NCI-H748 (cell line): Measurements from ENCODE around the gene FEN1.

Experiments used
- DNase-seq: peaks from one replicate; lab custom pipeline; 2025; ENCODE audit not compliant: unreplicated experiment; lab: John Stamatoyannopoulos, UW

Gene FEN1

DNA sequence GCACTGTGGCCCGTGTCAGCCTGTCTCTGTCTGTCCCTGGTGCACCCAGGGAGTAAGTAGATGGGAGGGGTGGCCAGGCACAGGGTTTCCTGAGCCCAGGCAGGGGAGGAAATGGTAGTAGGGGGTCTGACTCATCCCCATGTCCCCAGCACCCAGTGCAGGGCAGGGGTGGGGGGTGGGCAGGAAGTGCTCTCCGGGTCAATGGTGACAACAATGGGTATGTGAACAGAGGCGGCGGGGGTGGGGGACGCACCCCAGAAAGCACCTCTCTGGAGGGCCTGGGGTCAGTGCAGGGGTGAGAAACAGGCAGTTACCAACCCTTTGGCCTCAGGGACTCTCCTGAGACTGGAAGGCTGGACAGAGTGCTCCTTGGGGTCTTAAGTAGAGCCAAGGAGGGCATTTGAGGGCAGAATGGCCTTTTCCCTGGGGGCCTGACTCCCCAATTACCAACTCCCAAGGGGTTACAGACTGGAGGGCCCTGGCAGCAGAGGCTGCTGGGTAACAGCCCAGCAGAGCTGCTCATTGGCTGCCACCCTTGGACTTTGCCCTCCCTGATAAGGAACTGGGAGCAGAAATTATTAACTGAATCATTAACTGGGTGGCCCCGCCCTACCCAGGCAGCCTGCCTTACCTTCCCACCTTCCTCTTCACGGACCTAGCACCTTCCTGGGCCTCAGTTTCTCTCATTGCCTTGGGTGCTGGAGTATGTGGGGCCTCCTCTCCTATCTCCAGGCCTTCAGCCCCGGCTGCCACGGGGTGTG, 36.1 kb upstream of the FEN1 start:
- DNase-seq = no peak

GRCh38 chr11:61757213-61757862, 35.4 kb upstream of the FEN1 start:
- no peak for DNase-seq

DNA sequence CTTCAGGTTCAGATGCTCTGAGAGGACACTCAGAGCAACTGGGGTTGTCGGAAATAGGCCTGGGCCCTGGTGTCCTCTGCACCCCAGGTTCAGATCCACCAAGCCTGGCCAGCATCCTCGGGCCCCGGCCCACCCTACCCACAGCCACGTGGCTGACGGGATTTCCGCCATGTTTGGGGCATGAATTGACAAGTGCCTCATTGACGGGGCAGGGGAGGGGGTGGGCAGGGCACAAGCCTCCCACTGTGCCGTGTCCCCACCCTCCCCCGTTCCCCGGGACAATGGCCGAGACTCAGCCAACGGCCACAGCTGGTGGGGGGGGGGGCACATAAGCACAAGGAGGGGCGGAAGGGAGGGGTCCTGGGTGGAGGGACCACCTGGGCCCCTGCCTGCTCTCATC, 31.8 kb upstream of the FEN1 start:
- DNase-seq = no peak

DNA sequence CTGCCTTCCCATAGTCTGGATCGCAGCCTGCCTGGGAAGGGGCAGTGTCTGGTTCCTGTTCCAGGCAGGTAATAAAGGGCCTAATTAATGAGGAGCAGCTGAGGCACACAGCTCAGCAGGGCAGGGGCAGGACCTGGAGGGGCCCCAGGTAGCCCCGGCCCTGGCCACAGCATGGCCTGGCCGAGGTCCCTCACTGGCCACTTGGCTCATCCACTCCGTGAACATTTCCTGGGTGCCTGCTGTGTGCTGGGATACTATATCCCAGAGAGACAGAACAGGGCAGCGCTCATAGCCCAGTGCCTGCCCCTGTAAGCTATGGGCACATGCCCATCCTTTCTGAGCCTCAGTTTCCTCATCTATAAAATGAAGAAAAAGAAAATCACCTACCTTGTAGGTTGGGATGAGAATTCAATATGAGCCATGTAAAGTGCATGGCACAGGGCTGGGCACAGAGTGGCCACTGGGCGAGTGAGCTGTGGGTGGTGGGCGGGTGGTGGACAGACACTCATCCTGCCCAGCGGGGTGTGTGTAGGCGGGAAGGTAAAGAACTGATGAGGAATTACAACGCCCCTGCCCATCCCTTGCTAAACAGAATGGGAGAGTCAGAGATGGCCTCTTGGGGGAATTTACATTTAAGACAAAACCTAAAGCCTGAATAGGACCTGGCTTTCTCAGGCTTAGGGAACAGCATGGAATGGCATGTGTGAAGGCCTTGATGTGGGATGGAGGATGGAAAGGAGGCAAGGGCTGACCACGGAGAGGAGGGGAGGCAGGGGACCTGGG, 31.1 kb upstream of the FEN1 start:
- DNase-seq = no peak

DNA sequence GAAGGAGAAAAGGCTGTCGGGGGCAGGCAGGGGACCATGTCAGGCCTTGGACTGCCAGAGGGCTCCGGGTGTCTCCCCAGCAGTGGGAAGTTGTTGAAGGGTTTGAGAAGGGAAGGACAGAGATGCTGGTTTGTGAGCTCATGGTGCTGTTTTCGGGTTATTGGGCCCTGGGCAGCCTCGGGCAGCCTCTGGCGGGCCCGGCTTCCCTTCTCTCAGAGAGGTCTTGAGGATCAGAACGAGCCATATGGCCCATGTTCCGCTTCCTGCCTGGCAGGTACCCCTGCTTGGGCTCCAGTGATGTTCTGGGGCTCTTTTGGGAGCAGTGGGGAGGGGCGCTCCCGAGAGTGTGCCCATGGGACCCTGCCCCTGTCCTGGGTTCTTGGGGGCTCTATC, 30.5 kb upstream of the FEN1 start:
- DNase-seq = no peak

GRCh38 chr11:61762798-61763197, 29.9 kb upstream of the FEN1 start:
- DNase-seq = no peak

GRCh38 chr11:61763930-61764605, 28.6 kb upstream of the FEN1 start:
- no peak for DNase-seq

DNA sequence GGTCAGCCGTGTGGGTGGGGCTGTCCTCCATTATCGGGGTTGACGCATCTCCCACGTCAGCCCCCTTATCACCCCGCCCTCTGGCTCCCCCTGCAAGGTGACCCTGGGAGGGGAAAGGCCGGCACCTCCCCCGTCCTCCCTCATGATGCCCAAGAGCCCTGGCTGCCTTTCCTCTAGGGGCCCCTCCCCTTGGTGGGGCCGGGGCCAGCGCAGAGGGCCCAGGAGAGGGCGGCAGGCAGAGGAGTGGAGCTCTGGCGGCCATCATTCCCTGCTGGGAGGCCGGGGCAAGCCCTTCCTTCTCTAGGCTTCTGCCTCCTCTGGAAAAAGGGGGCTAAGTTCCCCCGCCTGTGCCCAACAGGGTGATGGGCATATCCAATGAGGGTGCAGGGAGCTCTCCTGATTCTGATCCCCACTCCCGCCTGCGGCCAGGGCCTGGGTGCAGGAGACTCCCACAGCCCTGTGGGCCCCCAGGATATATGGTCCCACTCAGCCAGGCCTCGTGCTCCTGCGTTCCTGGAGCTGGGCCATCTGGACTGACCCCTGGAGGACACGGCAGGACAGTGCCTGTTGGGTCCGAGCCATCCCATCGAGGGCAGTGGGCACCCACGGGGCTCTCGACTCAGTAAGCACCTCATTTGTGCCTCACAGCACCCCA, 28.0 kb upstream of the FEN1 start:
- DNase-seq = no peak

- no peak for DNase-seq
Observed at GRCh38 chr11:61765550-61766253, 27.0 kb upstream of the FEN1 start.

DNA sequence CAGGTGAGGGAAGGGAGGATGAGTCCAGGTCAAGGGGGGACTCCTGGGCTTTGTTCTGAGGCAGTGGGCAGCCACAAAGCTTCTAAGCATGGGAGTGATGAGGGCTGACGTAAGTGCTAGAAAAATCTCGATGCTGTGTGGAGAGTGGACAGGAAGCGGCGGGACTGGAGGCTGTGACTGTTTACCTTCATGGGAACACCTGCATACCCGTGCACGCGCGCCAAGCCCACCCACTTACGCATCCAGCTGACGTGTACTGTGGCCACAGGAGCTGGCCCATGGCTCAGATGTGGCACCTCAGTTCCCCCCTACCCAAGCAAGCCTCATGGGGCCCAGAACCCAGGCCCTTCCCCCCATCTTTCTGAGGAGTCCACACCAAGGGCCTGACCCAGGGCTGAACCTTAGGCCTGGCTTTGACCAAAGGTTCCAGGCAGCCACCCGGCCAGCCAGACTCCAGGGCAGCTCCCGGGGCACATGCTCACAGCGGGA, 26.3 kb upstream of the FEN1 start:
- DNase-seq = peak; percentile 19

GRCh38 chr11:61768376-61769076, 24.2 kb upstream of the FEN1 start:
- DNase-seq = no peak

DNA sequence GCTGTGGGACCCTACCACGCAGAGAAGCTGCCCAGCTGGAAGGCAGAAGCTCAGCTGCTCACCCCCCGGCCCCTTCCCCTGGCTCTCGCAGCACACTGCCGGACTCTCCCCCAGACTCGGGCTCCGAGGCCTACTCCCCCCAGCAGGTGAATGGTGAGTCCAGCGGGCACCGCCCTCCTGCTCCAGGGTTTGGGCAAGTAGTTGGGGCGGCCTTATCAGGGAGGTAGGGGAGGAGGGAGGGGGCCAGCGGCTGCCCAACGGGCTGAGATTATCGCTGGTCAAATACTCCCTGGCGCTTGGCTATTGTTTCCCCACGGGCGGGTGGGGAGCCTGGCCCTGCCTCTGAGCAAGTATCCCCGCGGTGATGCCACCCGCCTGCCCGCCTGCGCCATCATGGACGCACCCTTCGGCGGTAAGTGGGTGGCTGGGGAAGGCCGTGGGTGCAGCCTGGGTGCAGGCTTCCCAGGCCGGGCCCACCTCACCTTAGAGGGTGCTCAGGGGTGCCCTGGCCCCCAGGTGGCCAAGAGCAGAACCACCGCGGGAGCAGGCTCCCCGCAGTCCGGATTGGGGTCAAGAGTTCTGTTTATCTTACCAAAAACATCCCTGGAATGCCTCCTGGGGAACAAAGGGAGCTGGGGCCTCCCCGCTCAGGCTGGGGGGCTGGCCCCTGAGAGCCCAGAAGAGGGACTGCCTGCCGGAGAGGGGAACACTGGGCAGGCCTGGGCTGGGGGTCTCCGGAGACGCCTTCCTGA, 23.4 kb upstream of the FEN1 start:
- no peak for DNase-seq

DNA sequence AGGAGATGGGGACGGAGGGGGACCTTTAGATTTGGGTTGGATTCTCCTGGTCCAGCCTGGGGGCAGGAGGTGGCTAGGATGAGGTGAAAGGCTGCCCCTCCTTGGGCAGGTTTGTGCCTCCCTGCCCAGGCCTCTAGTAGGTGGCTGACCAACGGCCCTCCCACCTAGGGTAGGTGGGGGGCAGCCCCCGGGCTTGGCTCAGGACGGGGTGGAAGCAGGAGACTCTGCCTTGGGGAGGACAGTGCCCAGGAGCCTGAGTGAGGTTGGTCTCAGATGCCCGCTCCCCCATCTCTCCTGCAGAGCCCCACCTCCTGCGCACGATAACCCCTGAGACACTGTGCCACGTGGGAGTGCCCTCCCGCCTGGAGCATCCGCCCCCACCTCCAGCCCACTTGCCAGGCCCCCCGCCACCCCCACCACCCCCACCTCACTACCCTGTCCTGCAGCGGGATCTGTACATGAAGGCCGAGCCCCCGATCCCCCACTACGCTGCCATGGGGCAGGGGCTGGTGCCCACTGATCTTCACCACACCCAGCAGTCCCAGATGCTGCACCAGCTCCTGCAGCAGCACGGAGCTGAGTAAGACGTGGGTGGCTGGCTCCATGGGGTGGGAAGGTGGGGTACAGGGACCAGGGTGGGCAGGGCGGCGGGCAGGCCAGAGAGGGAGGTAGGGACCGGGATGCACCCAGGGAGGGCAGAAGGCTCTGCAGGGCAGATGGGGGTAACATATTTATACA, 22.6 kb upstream of the FEN1 start:
- DNase-seq = no peak

DNA sequence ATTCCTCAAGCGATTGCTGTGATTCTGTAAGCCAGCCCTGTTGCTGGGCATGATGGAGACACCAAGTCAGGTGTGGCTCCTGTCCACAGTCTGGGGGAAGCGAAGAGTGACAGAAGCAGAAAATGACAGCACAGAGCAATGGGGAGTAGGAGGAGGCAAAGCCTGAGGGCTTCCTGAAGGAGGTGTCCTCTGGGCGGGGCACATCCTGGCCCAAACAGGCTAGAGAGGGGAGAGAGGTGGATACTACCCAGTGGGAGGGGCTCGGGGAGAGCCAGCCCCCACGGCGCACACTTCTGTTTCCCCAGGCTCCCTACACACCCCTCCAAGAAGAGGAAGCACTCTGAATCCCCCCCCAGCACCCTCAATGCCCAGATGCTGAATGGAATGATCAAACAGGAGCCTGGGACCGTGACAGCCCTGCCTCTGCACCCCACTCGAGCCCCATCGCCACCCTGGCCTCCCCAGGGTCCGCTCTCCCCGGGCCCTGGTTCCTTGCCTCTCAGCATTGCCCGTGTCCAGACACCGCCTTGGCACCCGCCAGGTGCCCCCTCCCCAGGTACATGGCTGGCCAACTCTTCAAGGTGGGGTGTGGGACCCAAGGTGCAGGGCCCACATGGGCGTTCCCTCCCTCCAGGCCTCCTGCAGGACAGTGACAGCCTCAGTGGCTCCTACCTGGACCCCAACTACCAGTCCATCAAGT, 21.4 kb upstream of the FEN1 start:
- DNase-seq = no peak

DNA sequence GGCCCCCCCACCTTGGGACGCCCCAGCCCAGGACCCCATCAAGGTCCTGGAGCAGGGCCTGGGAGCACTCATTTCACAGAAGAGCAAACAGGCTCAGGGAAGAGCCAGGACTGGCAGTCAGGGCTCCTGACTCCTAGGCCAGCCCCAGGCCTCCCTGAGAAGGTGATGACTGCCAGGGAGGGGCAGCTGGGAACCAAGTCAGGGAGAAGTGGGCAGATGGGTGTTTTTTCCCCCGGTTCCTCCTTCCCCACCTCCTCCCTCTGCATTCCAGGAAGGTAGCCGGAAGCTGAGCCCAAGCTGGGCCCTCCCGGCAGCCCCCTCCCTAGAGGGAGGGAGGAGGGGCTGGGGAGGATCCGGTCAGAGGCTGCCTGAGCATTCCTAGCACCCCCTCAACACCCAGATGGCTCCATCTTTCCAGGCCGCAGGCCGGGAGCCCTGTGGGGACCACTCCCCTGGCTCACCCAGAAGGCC, 20.7 kb upstream of the FEN1 start:
- DNase-seq = no peak

DNA sequence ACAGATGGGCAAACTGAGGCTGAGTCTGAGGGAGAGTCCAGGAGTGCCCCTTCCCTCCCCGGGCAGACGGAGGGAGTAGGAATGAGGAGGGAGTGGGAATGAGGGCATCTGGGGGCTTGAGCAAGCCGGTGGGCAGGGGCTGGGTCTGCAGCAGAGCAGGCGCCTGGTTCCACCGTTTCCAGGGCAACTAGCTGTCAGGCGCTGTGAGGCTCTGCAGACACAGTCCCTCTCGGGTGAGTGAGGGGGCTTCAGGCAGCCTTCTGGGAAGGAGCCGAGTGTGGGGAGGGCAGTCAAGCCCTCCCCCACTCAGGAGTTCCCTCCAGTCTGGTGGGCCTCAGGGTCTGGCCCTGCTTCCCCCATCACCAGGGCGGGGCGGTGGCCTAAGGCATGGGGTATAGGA, 19.4 kb upstream of the FEN1 start:
- DNase-seq = no peak

GRCh38 chr11:61773809-61774208, 18.9 kb upstream of the FEN1 start:
- no peak for DNase-seq
